ENCODE measurements around the gene GCN1.
"Not testable (repeated sequence)": the region's sequence is repeated elsewhere in the genome, so short reads cannot be mapped to it uniquely, and the experiment has no call there.

The GCN1 gene

DNA sequence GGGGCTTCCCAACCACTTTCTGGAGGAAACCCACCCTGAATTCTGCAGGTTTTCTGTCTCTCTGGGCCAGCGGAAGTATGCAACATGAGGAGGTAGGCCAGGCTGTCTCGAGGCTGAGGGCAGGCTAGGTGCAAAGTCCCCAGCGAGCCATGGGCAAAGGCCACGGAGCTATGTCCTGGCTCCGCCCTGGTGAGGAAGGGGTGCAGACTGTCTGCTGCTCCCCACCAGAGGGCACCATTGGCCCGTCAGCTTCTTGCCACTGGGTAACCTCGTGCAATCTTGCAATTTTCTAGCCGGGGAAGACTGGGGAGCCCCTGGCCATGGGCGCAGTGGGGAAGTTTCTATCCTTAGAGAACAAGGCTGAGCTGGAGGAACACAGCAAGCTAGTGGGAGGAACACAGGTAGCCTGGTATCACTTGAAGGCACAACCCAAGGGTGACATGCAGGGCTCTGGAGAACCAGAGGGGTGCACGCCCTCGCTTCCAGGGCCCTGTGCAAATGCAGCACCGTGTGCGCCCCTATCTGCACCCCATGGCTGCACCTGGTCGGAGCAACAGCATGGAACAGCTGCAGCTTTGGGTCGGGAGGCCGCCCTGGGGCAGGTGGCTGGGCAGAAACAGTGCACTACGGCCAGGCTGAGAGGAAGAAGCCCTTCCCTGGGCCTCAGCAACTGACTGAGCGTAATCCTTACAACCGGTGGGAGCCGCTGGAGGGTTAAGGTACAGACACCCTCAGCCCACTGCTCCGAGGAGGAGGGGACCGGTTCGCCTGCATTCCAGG, 34.0 kb upstream of the GCN1 start:
- DNase-seq, result peak; percentile 89

DNA sequence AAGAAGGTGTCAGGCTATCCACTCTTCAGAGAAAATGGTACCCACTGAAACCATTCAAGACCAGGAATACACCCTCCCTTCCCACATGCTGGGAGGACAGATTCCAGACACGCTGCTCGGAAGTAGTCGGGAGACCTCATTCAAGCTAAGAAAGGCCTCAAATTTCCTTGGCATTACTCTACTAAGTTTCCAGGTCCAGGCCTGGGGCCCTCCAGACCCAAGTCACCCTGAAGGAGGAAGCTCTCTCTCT, 33.5 kb upstream of the GCN1 start:
- DNase-seq, result no peak

DNA sequence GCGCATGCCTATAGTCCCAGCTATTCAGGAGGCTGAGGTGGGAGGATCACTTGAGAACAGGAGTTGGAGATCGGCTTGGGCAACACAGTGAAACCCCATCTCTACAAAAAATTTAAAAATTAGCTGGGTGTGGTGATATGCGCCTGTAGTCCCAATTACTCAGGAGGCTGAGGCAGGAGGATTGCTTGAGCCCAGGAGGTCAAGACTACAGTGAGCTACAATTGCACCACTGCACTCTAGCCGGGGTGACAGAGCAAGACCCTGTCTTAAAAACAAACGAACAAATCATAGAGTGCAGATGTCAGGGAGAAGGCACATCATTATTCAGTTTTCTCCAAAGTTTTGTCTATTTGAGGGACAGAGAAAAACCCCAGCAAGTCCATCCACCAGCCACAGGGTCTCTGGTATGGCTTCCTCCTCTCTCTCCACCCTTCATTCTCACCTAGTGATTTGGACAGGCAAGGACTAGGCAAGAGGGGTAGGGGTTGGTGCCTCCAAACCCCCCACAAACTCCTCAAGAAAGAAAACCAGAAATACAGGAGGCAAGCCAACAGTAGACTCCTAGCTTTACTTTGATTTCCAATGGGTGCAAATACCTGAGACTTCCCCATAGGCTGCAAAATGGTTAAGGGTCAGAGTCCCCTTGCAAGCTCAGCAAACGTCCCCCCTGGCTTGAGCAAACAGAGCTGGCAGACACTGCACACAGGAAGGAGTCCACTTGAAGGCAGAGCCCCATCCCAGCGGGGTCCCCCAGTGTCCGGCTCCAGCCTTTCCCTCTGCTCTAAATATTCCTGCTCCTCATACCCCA, 32.9 kb upstream of the GCN1 start:
- no peak for DNase-seq

DNA sequence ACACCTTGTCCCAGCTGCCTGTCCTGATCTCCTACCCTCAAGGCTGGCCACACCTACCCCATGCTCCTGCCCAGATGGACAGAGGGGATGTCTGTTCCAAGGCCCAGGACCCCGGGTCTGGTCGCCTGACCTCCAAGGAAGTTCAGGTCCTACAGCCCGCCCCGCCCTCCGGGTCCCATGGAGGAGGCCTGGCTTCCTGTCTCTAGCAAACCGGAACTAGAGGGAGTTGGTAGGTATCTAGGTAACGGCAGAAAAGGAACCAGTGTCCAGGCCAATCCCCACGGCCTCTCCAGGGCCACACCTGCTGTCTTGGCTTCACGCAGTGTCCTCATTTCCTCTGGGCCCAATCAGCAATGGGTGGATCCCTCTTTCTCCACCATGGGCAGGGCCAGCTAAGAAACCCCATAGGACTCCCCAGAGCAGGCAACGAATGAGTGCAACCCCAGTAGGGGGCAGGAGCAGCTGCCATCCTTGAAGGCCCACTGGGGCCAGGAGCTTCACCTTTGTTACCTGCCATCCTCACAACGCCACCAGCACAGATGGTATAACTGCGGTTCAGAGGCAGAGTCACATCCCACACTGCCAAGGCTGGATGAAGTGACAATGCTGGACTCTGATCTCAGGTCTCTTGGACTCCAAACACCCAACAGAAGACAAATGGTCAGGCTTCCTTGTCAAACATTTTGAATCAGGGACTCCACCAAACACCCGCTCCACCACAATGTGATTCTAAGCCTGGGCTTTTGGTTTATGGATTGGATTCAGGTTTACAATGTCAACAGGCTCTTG, 31.5 kb upstream of the GCN1 start:
- DNase-seq, result no peak

DNA sequence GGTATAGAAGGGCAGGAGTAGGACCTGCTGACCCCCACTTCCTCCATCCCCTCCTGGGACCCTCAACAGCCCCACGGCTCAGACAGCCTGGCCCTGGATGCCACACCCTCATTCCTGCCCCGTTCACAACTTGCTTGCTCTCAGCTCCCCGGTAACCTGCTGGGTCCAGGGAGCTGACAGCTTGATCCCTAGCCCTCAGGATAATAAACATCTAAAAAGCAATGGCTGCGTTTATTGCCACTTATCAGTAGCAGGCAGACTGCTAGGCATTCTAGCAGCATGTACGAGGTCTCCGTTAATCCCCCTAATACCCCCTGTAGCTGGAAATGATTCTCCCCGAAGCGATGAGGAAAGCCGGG, 30.7 kb upstream of the GCN1 start:
- DNase-seq, result no peak

DNA sequence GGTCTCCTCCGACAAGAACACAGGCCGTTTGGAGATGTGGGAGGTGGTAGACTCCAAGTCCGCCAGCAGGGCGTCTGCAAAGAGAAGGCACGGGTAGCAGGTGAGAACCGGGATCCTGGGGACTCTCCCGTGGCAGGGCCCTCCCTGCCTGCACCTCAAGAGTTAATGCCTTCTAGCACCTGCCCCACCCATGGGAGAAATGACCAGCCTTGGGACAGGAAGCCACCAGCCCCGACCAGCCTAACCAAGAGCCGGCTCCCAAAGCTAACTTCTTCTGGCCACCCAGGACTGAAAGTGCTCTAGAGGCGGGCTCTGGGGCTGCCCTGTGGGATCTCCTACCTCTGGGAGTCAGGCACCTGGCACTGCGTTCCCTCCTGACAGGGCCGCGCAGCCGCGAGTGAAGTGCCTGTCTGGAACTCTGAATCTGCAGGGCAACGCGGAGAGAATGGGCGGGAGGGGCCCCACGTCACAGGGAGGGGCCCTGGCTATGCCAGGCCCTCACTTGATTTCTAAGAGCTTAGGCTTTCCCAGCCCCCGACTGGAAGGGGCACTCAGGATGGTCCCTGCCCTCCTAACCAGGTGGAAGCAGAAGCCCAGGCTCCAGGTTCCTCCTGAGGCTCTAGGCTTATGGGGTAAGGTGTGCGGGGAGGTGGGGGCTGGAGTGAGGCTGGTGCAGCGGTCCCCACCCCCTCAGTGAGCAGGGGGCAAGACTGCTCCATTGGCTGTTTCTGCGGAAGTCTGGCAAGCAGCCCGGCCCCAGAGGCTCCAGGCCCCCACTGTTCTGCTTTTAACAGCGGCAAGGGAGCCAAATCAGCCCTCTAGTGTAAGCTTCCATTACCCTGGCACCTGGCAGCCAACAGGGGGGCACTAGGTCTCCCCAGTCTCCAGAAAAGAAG, 30.0 kb upstream of the GCN1 start:
- no peak for DNase-seq

DNA sequence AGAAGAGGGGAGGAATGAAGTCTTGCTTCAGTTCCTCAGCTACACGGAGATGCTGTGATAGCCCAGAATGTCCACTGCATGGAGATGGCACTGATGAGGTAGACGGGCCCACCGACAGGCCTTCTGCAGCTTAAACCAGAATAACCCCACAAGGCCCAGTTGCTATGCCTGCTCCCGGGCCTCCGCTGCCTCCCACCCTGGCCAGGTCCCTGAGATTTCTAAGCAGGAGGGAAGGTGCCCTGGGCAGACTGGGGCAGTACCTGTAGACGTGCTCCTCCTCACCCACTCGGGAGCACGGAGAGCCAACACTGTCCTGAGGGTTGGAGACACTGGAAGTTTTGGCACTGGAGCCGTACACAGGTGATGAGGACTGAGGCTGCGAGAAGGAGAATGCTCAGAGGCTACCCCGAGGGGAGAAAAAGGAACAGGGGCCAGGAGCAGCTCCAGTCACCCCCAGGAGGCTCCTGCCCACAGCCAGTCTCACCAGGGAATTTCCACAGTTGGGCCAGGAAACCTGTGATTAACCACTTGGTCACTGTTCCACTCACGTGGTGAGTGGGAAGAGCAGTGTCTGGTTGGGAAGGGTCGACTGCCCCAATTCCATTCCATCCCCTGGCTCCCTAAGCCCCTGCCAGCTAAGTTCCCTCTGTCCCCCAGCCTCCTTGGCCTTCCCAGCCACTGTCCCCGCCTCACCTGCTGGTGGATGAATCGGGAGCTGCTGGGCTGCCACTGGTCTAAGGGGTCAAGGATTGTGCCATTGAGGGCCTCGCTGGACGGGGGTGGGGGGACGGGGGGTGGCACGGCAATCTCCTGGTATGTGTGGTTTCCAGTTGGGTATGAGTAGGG, 29.2 kb upstream of the GCN1 start:
- no peak for DNase-seq

DNA sequence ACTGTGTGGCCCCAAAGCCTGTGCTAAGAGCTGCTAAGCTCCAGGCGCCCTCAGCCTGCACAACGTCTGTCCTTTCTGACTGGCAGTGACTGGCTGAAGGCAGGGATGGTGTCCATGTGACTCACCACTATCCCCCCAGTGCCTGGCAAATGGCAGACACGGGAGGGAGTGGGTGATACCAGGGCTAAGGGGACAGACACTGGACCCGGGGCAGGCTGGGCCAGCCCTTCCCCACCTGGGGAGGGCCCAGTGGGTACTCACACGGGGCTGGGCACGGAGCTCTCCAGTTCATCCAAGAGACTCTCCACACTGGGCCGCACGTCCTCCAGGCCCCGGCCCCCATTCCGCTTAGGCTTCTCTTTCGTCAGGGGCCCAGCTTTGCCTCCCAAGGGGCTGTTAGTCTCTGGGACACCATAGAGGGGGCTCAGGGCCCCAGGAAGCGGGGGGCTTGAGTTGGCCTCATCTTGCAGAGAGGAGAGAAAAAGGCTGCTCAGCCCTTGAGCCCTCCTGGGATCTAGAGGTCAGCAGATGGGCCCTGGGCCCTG, 27.8 kb upstream of the GCN1 start:
- DNase-seq, result no peak

DNA sequence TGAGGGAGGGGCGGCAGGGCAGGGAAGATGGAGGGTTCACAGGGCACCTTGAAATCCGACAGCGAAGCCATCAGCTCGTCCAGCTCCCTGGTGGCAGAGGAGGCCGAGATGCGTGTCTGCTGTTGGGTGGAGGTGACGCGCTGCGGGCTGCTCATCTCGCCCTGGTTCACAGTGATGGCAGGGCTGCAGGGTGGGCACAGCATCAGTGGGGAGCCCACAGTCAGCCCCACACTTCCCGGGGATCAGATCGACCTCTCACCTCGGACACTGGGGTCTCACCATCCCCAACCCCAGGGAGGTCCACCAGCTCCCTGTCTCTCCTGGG, 27.0 kb upstream of the GCN1 start:
- no peak for DNase-seq

DNA sequence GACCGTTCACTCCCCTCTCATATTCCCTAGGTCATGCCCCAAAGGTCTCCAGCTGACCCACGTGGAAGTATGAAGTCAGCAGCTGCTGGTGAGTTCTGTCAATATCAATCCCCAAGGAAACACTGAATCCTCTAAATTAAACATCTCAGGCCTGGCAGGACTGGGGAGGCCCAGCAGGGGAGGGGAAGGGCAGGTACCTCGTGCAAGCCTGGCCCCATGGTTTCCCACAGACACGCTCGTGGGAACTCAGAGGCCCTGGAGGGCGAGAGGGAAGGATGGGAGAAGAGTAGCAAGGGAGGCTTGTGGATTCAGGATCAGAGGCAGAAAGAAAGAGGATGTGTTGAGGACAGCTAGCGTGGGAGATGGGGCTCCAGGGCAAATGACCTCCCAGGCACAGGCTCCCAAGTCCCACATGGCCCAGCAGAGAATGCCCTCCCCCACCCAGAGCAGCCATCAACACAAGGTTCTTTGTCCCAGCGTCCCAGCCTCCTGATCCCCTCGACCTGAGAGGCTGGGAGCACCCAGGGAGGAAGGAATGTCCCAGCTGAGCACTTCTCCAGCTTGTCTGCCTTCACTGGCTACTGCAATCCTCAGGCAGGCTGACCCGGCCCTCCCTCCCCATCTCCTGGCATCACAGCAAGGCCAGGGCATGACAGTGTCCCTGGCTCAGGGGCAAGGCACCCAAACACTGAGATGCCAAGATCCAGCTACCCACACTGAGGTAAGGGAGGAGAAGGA, 26.5 kb upstream of the GCN1 start:
- DNase-seq, result no peak

DNA sequence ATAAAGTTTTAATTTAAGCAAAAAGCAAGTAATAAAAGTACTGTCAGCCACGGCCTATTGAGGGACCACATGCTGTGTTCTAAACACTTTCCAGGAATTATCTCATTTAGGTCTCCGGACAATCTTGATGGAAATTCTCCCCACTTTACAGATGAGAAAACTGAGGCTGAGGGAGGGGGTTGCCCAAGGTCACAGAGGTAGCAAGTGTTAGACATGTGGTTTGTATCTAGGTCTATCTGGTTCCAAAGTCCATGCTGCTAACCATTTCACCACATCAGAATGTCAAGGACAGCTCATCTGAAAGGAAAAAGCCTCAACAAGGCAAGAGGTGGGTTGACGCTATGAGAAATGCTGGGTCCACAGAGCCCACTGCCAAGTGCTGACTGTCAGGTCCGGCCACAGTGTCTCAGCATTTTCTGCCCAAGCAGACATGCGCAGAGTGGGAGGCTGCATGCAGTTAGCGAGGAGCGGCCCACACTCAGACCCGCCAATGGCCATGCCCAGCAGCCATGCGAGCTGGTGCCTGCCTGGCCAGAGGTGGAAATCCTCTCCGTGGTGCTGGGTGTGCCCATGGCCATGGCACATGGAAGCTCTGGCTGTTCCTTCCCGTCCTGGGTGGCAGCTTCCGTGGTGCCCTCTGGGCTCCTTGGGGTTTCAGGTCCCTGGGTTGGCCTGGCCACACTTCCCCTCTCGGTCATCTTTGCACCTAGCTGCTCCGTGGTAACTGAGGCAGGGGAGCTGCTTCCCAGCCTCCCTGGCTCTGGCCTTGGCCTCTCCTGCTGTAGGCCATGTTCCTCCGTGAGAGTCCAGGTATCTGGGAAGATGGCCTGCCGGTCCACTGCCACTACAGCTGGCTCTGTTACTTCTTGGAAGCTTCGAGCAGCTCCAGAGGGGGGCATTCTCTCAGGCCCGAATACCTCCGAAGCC, 24.4 kb upstream of the GCN1 start:
- DNase-seq, result no peak

DNA sequence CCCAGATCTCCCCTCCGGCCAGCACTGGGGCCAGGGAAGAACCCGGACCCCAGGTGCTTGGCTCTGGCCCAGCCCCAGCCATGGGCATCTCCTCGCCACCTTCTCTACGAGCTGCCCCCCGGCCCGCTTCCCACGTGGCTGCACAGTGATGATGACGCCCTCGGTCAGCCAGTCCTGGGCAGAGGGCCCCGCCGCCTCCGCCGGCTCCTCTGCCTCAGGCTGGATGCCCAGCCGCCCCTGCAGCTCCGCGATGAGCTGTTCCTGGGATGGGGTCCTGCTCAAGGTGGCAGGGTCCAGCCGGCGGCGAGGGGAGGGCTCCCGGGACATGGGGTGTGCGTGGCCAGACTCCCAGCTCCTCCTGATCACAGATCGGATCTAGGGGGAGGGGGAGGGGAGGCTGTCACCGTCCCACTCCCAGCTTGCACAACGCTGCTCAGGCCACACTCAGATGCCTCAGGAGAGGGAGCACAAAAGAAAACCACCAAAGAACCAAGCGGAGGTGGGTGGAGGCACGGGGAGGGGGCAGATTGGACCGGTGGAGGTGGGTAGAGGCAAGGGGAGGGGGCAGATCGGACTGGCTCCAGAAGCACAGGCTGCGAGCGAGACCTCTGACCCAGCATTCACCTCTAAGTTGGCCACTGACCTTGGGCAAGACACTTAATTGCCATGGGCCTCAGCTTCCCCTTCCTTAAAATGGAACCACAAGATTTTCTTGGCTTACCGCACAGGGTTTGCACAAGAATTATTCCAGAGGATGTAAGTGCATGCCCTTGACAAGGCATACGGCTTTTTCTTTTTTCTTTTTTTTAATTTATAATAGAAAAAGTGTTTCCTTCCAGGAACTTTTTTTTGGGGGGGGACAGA, 22.5 kb upstream of the GCN1 start:
- DNase-seq, result no peak

DNA sequence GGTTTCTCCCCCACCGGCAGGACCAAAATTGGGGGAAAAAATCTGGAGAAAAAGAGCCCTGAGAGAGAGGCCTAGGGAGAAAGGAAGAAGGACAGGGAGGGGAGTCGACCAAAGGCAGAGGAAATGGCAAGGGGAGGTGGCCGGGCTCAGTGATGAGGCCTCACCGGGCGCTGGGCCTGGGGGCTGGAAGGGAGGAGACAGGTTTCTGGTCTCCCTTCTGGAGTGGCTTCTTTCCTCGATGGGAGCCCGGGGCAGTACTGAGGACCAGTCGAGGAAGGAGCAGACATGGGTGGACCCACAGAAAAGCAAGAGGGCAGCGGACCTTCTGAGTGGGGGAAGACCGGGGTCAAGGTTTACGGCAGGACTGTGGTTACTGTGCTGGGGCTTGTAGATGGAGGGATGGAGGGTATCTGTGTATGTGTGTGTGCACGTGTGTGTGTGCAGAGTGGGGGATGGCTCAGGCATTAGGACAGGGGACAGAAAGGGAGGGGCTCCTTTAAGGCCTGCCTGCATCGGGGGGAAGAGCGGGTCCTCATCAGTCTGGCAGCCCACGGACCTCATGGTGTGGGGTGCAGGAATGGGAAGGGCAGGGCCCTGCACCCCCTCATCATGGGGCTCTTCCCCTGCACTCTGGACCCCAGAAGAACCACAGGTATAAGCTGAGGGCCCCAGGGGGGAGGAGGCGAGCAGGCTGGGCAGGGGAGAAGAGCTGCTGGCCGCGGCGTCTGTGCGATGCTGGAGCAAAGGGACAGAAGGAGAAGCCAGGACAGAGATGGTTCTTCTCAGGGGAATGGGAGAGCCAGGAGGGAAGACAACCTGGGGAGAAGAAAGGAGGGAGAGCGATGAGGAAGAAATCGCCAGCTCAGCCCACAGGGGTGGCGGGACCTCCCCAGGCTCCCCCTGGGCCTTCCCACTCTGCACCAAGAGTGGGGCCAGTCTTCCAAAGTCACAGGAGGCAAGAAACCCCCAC, 21.5 kb upstream of the GCN1 start:
- DNase-seq, result no peak

DNA sequence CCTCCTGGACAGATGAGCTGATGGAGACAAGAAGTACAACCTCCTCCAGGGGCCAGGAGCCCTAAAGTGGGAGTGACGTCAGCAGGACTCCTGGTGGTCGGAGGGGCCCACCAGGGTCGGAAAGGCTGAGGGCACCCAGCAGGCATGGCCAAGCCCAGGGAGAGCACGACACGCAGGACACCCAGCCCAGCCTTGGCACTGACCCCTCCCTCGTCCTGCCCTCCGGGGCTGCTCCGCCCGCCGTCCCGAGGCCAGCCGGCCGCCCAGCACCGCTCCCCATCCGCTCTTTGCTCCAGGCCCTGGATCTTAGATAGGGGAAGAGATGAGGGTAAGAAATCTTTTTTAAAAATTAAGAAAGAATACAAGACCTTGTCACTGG, 20.8 kb upstream of the GCN1 start:
- no peak for DNase-seq

DNA sequence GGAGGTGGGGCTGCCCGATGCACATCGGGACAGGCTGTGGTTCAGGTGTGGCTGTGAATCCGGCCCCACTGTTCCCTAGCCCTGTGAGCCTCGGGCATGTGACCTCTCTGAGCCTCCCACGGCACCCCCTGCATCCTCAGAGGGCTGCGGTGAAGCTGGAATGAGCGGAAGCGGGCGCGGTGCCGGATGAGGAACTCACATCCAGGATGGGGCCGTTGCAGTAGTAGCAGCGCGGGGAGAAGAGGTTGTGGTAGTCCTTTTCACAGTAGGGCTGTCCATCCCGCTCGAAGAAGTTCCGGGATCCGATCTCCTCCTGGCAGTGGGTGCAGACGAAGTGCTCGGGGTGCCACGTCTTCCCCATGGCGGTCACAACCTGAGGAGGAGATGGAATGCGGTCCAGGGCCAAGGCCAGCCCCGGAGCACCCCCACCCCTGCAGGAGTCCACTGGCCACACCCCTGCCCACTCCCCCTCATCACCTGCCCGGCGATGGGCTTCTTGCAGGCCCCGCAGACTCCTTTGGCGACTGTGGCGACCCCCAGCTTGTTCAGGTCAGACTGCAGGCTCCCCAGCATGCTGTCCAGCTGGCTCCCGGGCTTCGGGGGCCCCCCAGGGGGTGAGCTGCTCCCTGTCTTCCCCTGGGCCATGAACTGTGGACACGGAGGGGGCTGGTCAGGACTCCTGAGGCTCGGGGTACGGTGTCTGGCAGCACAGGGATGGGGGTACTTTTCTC, 20.3 kb upstream of the GCN1 start:
- no peak for DNase-seq

DNA sequence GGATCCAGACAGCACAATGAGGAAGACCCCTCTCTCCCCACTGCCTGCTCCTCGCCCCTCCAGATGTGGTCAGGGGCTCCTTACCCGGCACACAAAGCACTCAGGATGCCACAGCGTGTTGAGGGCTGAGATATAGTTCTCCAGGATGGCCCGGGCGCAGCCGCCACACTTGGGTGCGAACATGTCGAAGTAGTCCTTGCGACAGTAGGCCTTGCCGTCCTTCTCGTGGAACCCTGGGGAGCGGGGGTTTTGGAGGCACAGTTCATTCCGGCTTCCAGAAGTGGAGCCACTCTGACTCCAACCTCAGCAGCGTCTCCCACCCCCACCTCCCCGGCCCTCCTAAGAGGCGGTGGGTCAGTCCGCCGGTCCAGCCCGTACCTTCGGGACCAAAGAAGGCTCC, 19.2 kb upstream of the GCN1 start:
- DNase-seq, result no peak

DNA sequence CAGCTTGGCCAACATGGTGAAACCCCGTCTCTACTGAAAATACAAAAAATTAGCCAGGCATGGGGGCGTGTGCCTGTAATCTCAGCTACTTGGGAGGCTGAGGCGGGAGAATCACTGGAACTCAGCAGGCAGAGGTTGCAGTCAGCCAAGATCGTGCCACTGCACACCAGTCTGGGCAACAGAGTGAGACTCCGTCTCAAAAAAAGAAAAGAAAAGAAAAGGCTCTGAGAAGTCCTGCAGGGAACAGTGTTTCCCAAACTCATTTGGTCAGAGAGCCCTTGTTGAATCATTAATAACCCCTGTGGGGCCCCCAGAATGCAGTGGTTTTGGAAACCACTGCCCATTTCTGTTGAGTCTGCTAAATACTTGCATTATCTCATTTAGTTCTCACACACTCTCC, 18.7 kb upstream of the GCN1 start:
- DNase-seq, result not testable (repeated sequence)

Data from activated T-cell treated with anti-CD3 and anti-CD28 coated beads, Interleukin-2, amount 50 U/mL, for 1 hour (primary cell).